Smooth muscle cell (in vitro differentiated cells): Measurements from ENCODE around the gene CSMD2. TPM values are rescaled to one million over a fixed set of nuclear protein-coding genes. Genes with fewer than 3 reads are reported as not detected.

Source experiments
- DNase-seq: peaks from one replicate; lab custom pipeline; 2025; ENCODE audit not compliant: unreplicated experiment; lab: John Stamatoyannopoulos, UW
- H2AFZ ChIP-seq: fragments of 200-600 bp; sonication (generic); 2 replicates; pipeline ENCODE4 v1.6.0; 2016; ENCODE audit warnings: antibody characterized with exemption, low read depth, mild to moderate bottlenecking
- H3F3A ChIP-seq: fragments of 200-600 bp; sonication (generic); 2 replicates; pipeline ENCODE4 v1.6.0; 2017; ENCODE audit warnings: antibody characterized with exemption, low read depth
- H3K27ac ChIP-seq: fragments of 200-600 bp; sonication (generic); 2 replicates; pipeline ENCODE4 v1.5.1; 2016; ENCODE audit warnings: low read depth, mild to moderate bottlenecking
- H3K27me3 ChIP-seq: fragments of 200-600 bp; sonication (generic); 2 replicates; pipeline ENCODE4 v1.6.1; 2016; ENCODE audit warnings: low read depth, mild to moderate bottlenecking
- H3K36me3 ChIP-seq: fragments of 200-600 bp; sonication (generic); 2 replicates; pipeline ENCODE4 v1.5.1; 2016; ENCODE audit warnings: low read depth
- H3K4me1 ChIP-seq: fragments of 200-600 bp; sonication (generic); 2 replicates; pipeline ENCODE4 v1.5.1; 2016; ENCODE audit warnings: low read depth
- H3K4me2 ChIP-seq: fragments of 200-600 bp; sonication (generic); 2 replicates; pipeline ENCODE4 v1.6.0; 2016; ENCODE audit warnings: mild to moderate bottlenecking
- H3K4me3 ChIP-seq: fragments of 200-600 bp; sonication (generic); 2 replicates; pipeline ENCODE4 v1.5.1; 2016; ENCODE audit warnings: mild to moderate bottlenecking
- H3K79me2 ChIP-seq: fragments of 200-600 bp; sonication (generic); 2 replicates; pipeline ENCODE4 v1.6.0; 2016; ENCODE audit warnings: low read depth, mild to moderate bottlenecking
- H3K9ac ChIP-seq: fragments of 200-600 bp; sonication (generic); 2 replicates; pipeline ENCODE4 v1.6.0; 2016; ENCODE audit warnings: low read depth
- H3K9me3 ChIP-seq: fragments of 200-600 bp; sonication (generic); replicated peaks from 2 replicates; pipeline ENCODE4 v1.5.1; 2016; ENCODE audit warnings: low read depth
- H4K20me1 ChIP-seq: fragments of 200-600 bp; sonication (generic); 2 replicates; pipeline ENCODE4 v1.6.0; 2016; ENCODE audit warnings: low read depth
- CTCF ChIP-seq: fragments of 200-600 bp; sonication (generic); IDR thresholded peaks from 2 replicates; pipeline ENCODE4 v1.5.1; 2017; ENCODE audit warnings: borderline replicate concordance, mild to moderate bottlenecking, antibody characterized with exemption; ENCODE audit not compliant: insufficient read depth, poor library complexity, severe bottlenecking
- WGBS: methylation state at CpG from one replicate; pipeline ENCODE4 v1.1.7; 2016; ENCODE audit warnings: low lambda C conversion rate; 5-methylcytosine and 5-hydroxymethylcytosine counted together
- polyA plus RNA-seq: library from polyadenylated mRNA; unstranded; fragments of >200 nt; fragmentation: Nextera tagmentation; extraction: Ambion mirVana; gene quantifications from 2 replicates; pipeline ENCODE4 v1.2.1, GENCODE V29; 2016
- total RNA-seq: library from RNA; depleted of rRNA; stranded (reverse); fragments of >200 nt; gene quantifications from 2 replicates; pipeline ENCODE4 v1.2.3, GENCODE V29; 2014

CSMD2 gene
- total and polyA plus RNA-seq, 2 experiments from 2014 or later = 0.65 to 1.8 TPM

GRCh38 chr1:34078383-34078782 lies 86.6 kb downstream of the CSMD2 start:
- no peaks in the 10 kb centered on the region for H3K4me1 ChIP-seq
- H3K4me3 ChIP-seq = no peak overlapping the region
- WGBS = 92% methylated on average over 4 of the region's 4 CpGs
- H3F3A ChIP-seq = no peaks in the 10 kb centered on the region
- no peak for TF ChIP-seq CTCF
- H3K27me3 ChIP-seq = no peaks in the 10 kb centered on the region
- no peak overlapping the region for H2AFZ ChIP-seq
- peaks cover 3% of the 10 kb centered on the region for H3K9me3 ChIP-seq
- no peaks in the 10 kb centered on the region for H3K79me2 ChIP-seq
- H3K4me2 ChIP-seq = no peak overlapping the region
- no peaks in the 10 kb centered on the region for H3K36me3 ChIP-seq
- H3K9ac ChIP-seq = no peak overlapping the region
- no peak overlapping the region for H3K27ac ChIP-seq
- no peak for DNase-seq
- no peaks in the 10 kb centered on the region for H4K20me1 ChIP-seq

- Histone ChIP-seq H3F3A (no peaks in the 10 kb centered on the region), H3K9me3 (peaks cover 3% of the 10 kb centered on the region), H3K4me3 (no peak overlapping the region), H3K4me1 (no peaks in the 10 kb centered on the region), H3K27ac (no peak overlapping the region), H2AFZ (no peak overlapping the region), H4K20me1 (no peaks in the 10 kb centered on the region), H3K9ac (no peak overlapping the region), H3K79me2 (no peaks in the 10 kb centered on the region), H3K36me3 (no peaks in the 10 kb centered on the region), H3K27me3 (no peaks in the 10 kb centered on the region), H3K4me2 (no peak overlapping the region)
- no peak for TF ChIP-seq CTCF
- 84% methylated on average over 7 of the region's 7 CpGs for whole genome bisulfite sequencing
- no peak for DNase-seq
Observed at GRCh38 chr1:34075576-34075975, 89.5 kb downstream of the CSMD2 start.

GRCh38 chr1:34073028-34073695 lies 91.9 kb downstream of the CSMD2 start:
- H3K36me3 ChIP-seq = no peaks in the 10 kb centered on the region
- TF ChIP-seq CTCF = no peak
- H2AFZ ChIP-seq = no peak overlapping the region
- H3K4me1 ChIP-seq = no peaks in the 10 kb centered on the region
- no peak overlapping the region for H3K27ac ChIP-seq
- H4K20me1 ChIP-seq = no peaks in the 10 kb centered on the region
- no peak overlapping the region for H3K9ac ChIP-seq
- no peak for DNase-seq
- H3K4me2 ChIP-seq = no peak overlapping the region
- no peaks in the 10 kb centered on the region for H3K9me3 ChIP-seq
- no peaks in the 10 kb centered on the region for H3K27me3 ChIP-seq
- 62% methylated on average over 3 of the region's 3 CpGs for WGBS
- H3F3A ChIP-seq = no peaks in the 10 kb centered on the region
- H3K4me3 ChIP-seq = no peak overlapping the region
- no peaks in the 10 kb centered on the region for H3K79me2 ChIP-seq

GRCh38 chr1:34070201-34070836 lies 94.7 kb downstream of the CSMD2 start:
- H3K4me2 ChIP-seq = no peak overlapping the region
- 62% methylated on average over 5 of the region's 5 CpGs for WGBS

More at GRCh38 chr1:34070201-34070836, 94.7 kb downstream of the CSMD2 start:
- no peak overlapping the region for H3K4me3 ChIP-seq
- H3K79me2 ChIP-seq = no peaks in the 10 kb centered on the region
- no peaks in the 10 kb centered on the region for H3K36me3 ChIP-seq
- H3K4me1 ChIP-seq = no peaks in the 10 kb centered on the region
- no peak for DNase-seq
- no peaks in the 10 kb centered on the region for H3K27me3 ChIP-seq
- H3F3A ChIP-seq = no peaks in the 10 kb centered on the region
- H3K27ac ChIP-seq = no peak overlapping the region
- H2AFZ ChIP-seq = no peak overlapping the region
- H3K9me3 ChIP-seq = no peaks in the 10 kb centered on the region
- TF ChIP-seq CTCF = no peak
- no peak overlapping the region for H3K9ac ChIP-seq
- no peaks in the 10 kb centered on the region for H4K20me1 ChIP-seq
